Smooth muscle cell (in vitro differentiated cells): ENCODE measurements around the gene LPAR2. TPM values are rescaled to one million over a fixed set of nuclear protein-coding genes. Genes with fewer than 3 reads are reported as not detected.
"Not testable (repeated sequence)": the region's sequence is repeated elsewhere in the genome, so short reads cannot be mapped to it uniquely, and the experiment has no call there.

ENCODE experiments used
- DNase-seq: peaks from one replicate; lab custom pipeline; 2025; ENCODE audit not compliant: unreplicated experiment; lab: John Stamatoyannopoulos, UW
- H2AFZ ChIP-seq: fragments of 200-600 bp; sonication (generic); 2 replicates; pipeline ENCODE4 v1.6.0; 2016; ENCODE audit warnings: antibody characterized with exemption, low read depth, mild to moderate bottlenecking
- H3F3A ChIP-seq: fragments of 200-600 bp; sonication (generic); 2 replicates; pipeline ENCODE4 v1.6.0; 2017; ENCODE audit warnings: antibody characterized with exemption, low read depth
- H3K27ac ChIP-seq: fragments of 200-600 bp; sonication (generic); 2 replicates; pipeline ENCODE4 v1.5.1; 2016; ENCODE audit warnings: low read depth, mild to moderate bottlenecking
- H3K27me3 ChIP-seq: fragments of 200-600 bp; sonication (generic); 2 replicates; pipeline ENCODE4 v1.6.1; 2016; ENCODE audit warnings: low read depth, mild to moderate bottlenecking
- H3K36me3 ChIP-seq: fragments of 200-600 bp; sonication (generic); 2 replicates; pipeline ENCODE4 v1.5.1; 2016; ENCODE audit warnings: low read depth
- H3K4me1 ChIP-seq: fragments of 200-600 bp; sonication (generic); 2 replicates; pipeline ENCODE4 v1.5.1; 2016; ENCODE audit warnings: low read depth
- H3K4me2 ChIP-seq: fragments of 200-600 bp; sonication (generic); 2 replicates; pipeline ENCODE4 v1.6.0; 2016; ENCODE audit warnings: mild to moderate bottlenecking
- H3K4me3 ChIP-seq: fragments of 200-600 bp; sonication (generic); 2 replicates; pipeline ENCODE4 v1.5.1; 2016; ENCODE audit warnings: mild to moderate bottlenecking
- H3K79me2 ChIP-seq: fragments of 200-600 bp; sonication (generic); 2 replicates; pipeline ENCODE4 v1.6.0; 2016; ENCODE audit warnings: low read depth, mild to moderate bottlenecking
- H3K9ac ChIP-seq: fragments of 200-600 bp; sonication (generic); 2 replicates; pipeline ENCODE4 v1.6.0; 2016; ENCODE audit warnings: low read depth
- H3K9me3 ChIP-seq: fragments of 200-600 bp; sonication (generic); replicated peaks from 2 replicates; pipeline ENCODE4 v1.5.1; 2016; ENCODE audit warnings: low read depth
- H4K20me1 ChIP-seq: fragments of 200-600 bp; sonication (generic); 2 replicates; pipeline ENCODE4 v1.6.0; 2016; ENCODE audit warnings: low read depth
- WGBS: methylation state at CpG from one replicate; pipeline ENCODE4 v1.1.7; 2016; ENCODE audit warnings: low lambda C conversion rate; 5-methylcytosine and 5-hydroxymethylcytosine counted together
- polyA plus RNA-seq: library from polyadenylated mRNA; unstranded; fragments of >200 nt; fragmentation: Nextera tagmentation; extraction: Ambion mirVana; gene quantifications from 2 replicates; pipeline ENCODE4 v1.2.1, GENCODE V29; 2016
- total RNA-seq: library from RNA; depleted of rRNA; stranded (reverse); fragments of >200 nt; gene quantifications from 2 replicates; pipeline ENCODE4 v1.2.3, GENCODE V29; 2014
- TF ChIP-seq, protein P1 (sequence below): fragments of 200-600 bp; sonication (generic); IDR thresholded peaks from 2 replicates; pipeline ENCODE4 v1.5.1; 2017; ENCODE audit warnings: borderline replicate concordance, mild to moderate bottlenecking, antibody characterized with exemption; ENCODE audit not compliant: insufficient read depth, poor library complexity, severe bottlenecking

The LPAR2 gene
- total and polyA plus RNA-seq, 2 experiments from 2014 or later: 13.2 to 20.1 TPM

DNA sequence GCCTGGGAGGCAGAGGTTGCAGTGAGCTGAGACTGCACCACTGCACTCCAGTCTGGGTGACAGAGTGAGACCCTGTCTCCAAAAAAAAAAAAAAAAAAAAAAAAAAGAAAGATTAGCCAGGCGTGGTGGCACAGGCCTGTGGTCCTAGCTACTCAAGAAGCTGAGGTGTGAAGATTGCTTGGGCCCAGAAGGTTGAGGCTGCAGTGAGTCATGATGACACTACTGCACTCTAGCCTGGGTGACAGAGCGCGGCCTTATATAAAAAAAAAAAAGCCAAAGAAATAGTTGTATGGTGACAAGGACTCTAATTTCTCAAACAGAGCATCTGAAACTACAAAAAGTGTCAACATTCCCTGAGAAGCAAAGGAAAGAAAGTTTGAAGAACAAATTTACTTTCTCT, 12.9 kb downstream of the LPAR2 start:
- Histone ChIP-seq H3K27ac (no peak overlapping the region), H3K4me1 (no peaks in the 10 kb centered on the region), H4K20me1 (no peaks in the 10 kb centered on the region), H3K9me3 (no peaks in the 10 kb centered on the region), H3K9ac (no peak overlapping the region), H3K79me2 (no peaks in the 10 kb centered on the region), H3F3A (no peaks in the 10 kb centered on the region), H3K36me3 (no peaks in the 10 kb centered on the region), H3K27me3 (no peaks in the 10 kb centered on the region), H3K4me3 (no peak overlapping the region), H3K4me2 (no peak overlapping the region), H2AFZ (no peak overlapping the region)
- 67% methylated on average over 3 of the region's 3 CpGs for WGBS
- DNase-seq: no peak
- TF ChIP-seq, protein P1, sequence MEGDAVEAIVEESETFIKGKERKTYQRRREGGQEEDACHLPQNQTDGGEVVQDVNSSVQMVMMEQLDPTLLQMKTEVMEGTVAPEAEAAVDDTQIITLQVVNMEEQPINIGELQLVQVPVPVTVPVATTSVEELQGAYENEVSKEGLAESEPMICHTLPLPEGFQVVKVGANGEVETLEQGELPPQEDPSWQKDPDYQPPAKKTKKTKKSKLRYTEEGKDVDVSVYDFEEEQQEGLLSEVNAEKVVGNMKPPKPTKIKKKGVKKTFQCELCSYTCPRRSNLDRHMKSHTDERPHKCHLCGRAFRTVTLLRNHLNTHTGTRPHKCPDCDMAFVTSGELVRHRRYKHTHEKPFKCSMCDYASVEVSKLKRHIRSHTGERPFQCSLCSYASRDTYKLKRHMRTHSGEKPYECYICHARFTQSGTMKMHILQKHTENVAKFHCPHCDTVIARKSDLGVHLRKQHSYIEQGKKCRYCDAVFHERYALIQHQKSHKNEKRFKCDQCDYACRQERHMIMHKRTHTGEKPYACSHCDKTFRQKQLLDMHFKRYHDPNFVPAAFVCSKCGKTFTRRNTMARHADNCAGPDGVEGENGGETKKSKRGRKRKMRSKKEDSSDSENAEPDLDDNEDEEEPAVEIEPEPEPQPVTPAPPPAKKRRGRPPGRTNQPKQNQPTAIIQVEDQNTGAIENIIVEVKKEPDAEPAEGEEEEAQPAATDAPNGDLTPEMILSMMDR: no peak

DNA sequence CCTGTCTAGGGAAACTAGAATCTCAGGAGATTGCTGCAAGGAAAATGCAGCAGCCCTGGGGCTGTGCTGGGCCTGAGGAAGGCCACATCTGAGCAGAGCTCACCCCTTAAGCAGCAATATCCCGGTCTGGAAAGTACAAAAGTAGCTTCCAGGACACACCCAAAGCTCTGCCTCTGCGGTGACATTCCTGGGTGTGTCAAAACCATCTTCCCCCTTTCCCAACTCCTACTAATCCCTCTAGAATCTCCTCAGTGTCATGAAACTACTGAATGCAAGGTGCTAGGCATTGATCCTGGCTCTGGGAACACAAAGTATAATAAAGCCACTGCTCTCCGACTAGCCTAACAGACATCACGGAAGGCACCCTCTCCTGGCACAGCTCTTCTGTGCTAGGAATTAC, 14.5 kb downstream of the LPAR2 start:
- Histone ChIP-seq H3K36me3 (no peaks in the 10 kb centered on the region), H3K4me2 (no peak overlapping the region)
- DNase-seq: no peak

DNA sequence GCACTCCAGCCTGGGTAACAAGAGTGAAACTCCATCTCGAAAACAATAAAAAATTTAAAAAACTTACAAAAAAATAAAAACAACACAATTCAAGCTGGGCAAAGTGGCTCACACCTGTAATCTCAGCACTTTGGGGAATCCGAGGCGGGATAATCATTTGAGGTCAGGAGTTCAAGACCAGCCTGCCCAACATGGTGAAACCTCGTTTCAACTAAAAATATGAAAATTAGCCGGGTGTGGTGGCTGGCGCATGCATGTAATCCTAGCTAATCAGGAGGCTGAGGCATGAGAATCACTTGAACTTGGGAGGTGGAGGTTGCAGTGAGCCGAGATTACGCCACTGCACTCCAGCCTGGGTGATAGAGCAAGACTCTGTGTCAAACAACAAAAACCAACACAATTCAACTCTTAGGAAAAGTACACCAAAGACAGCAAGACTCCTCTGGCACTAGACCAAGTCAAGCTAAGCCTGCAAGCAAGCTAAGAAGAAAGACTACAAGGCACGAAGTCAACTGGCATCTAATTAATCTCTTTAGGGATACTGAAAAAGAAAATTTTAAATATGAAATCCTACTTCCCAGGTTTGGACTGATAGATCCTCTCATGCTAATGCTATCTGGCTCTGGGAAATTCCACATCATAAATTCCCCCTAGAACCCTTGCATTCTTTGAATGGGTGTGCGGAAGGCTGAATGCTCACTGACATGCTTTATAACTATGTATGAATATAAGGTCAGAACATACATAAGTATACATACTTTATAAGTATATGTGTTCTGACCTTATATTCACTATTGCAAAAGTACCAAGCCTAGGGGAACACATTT, 17.4 kb downstream of the LPAR2 start:
- Histone ChIP-seq H3K9me3 (no peaks in the 10 kb centered on the region), H4K20me1 (no peaks in the 10 kb centered on the region), H3K4me1 (no peaks in the 10 kb centered on the region), H3K27ac (no peak overlapping the region), H3K36me3 (no peaks in the 10 kb centered on the region), H3K79me2 (no peaks in the 10 kb centered on the region), H3F3A (no peaks in the 10 kb centered on the region), H3K9ac (no peak overlapping the region), H3K4me2 (no peak overlapping the region), H3K4me3 (no peak overlapping the region), H2AFZ (no peak overlapping the region), H3K27me3 (no peaks in the 10 kb centered on the region)
- no peak for DNase-seq
- 96% methylated on average over 10 of the region's 10 CpGs for WGBS
- TF ChIP-seq, protein P1: no peak

More for the DNA sequence above, 14.5 kb downstream of the LPAR2 start:
- H3K9ac ChIP-seq: no peak overlapping the region
- H3K79me2 ChIP-seq: no peaks in the 10 kb centered on the region
- no peaks in the 10 kb centered on the region for H3F3A ChIP-seq
- no peak overlapping the region for H3K4me3 ChIP-seq
- no peaks in the 10 kb centered on the region for H3K4me1 ChIP-seq
- peak overlapping the region; percentile 35 for H3K27ac ChIP-seq
- WGBS: 57% methylated on average over 4 of the region's 4 CpGs
- no peaks in the 10 kb centered on the region for H3K9me3 ChIP-seq
- H2AFZ ChIP-seq: no peak overlapping the region
- no peaks in the 10 kb centered on the region for H4K20me1 ChIP-seq
- TF ChIP-seq, protein P1: no peak
- no peaks in the 10 kb centered on the region for H3K27me3 ChIP-seq

DNA sequence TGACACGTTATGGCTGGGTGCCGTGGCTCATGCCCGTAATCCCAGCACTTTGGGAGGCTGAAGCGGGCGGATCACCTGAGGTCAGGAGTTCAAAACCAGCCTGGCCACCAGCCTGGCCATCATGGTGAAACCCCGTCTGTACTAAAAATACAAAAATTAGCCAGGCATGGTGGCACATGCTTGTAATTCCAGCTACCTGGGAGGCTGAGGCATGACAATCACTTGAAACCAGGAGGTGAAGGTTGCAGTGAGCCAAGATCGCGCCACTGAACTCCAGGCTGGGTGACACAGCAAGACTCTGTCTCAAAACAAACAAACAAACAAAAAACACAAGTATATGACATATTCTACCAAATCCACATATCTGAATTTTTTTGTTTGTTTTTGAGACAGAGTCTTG, 21.3 kb downstream of the LPAR2 start:
- H3K27ac ChIP-seq, H3F3A ChIP-seq, H3K79me2 ChIP-seq, H4K20me1 ChIP-seq, H3K4me2 ChIP-seq, H3K4me1 ChIP-seq, H3K9me3 ChIP-seq, H3K36me3 ChIP-seq, H3K4me3 ChIP-seq, H2AFZ ChIP-seq, DNase-seq, H3K27me3 ChIP-seq, H3K9ac ChIP-seq: not testable (repeated sequence)
- 92% methylated on average over 8 of the region's 8 CpGs for whole genome bisulfite sequencing
